HEK293 (cell line): ENCODE measurements around the gene CADPS.

Experiments
- CTCF ChIA-PET: fragments of 350-600 bp; formaldehyde crosslinking; extraction: SDS; loops from one replicate; lab custom pipeline; 2021; ENCODE audit warnings: antibody characterized with exemption; lab: Yijun Ruan, JAX
- POLR2A ChIA-PET: fragments of 300-600 bp; formaldehyde crosslinking; extraction: SDS; loops from one replicate; lab custom pipeline; 2020; ENCODE audit warnings: antibody characterized with exemption, inconsistent platforms; lab: Yijun Ruan, JAX
- H3K27ac ChIP-seq: fragments of 200-500 bp; sonication (Bioruptor generic); 2 replicates; pipeline ENCODE4 v1.5.1; 2014; ENCODE audit warnings: low read depth, low read length, control low read depth, inconsistent platforms; ENCODE audit errors: extremely low read depth
- H3K36me3 ChIP-seq, 2 experiments: fragments of 200-500 bp in 1 of 2; sonication (Bioruptor generic) in 1 of 2; 1 replicate in 1 of 2; 2 replicates in 1 of 2; pipeline ENCODE4 v1.5.1; 2014 to 2017; ENCODE audit warnings: inconsistent platforms in 2 of 2, low read length in 2 of 2; ENCODE audit not compliant: control insufficient read depth in 2 of 2, insufficient read depth in 1 of 2
- H3K4me1 ChIP-seq: fragments of 200-500 bp; sonication (Bioruptor generic); 2 replicates; pipeline ENCODE4 v1.5.1; 2014; ENCODE audit warnings: mild to moderate bottlenecking, low read length, inconsistent platforms; ENCODE audit not compliant: control insufficient read depth, insufficient read depth
- H3K4me3 ChIP-seq: 2 replicates; pipeline ENCODE4 v1.5.1; 2011; ENCODE audit warnings: low read depth, mild to moderate bottlenecking, control low read depth, low read length, moderate library complexity
- H3K9me3 ChIP-seq: fragments of 200-500 bp; sonication (Bioruptor generic); 2 replicates; pipeline ENCODE4 v1.5.1; 2014; ENCODE audit warnings: low read depth, low read length, inconsistent platforms; ENCODE audit not compliant: control insufficient read depth, insufficient read depth
- GFI1B ChIP-seq: fragments of 450-650 bp; formaldehyde crosslinking; IDR thresholded peaks from 2 replicates; pipeline ENCODE4 v1.5.1; 2016; ENCODE audit warnings: missing biosample characterization, missing genetic modification characterization
- GLIS2 ChIP-seq: fragments of 450-650 bp; formaldehyde crosslinking; IDR thresholded peaks from 2 replicates; pipeline ENCODE4 v1.5.1; 2016; ENCODE audit warnings: missing biosample characterization, missing genetic modification characterization
- KLF8 ChIP-seq: fragments of 450-650 bp; formaldehyde crosslinking; IDR thresholded peaks from 2 replicates; pipeline ENCODE4 v1.5.1; 2016; ENCODE audit warnings: missing biosample characterization, missing genetic modification characterization
- MYNN ChIP-seq: fragments of 450-650 bp; formaldehyde crosslinking; IDR thresholded peaks from 2 replicates; pipeline ENCODE4 v1.5.1; 2016; ENCODE audit warnings: missing biosample characterization, missing genetic modification characterization, borderline replicate concordance
- OVOL3 ChIP-seq: fragments of 450-650 bp; formaldehyde crosslinking; IDR thresholded peaks from 2 replicates; pipeline ENCODE4 v1.5.1; 2016; ENCODE audit warnings: missing biosample characterization, missing genetic modification characterization
- SCRT1 ChIP-seq: fragments of 450-650 bp; formaldehyde crosslinking; IDR thresholded peaks from 2 replicates; pipeline ENCODE4 v1.5.1; 2016; ENCODE audit warnings: missing biosample characterization, missing genetic modification characterization, borderline replicate concordance
- SP3 ChIP-seq: fragments of 450-650 bp; formaldehyde crosslinking; IDR thresholded peaks from 2 replicates; pipeline ENCODE4 v1.5.1; 2016; ENCODE audit warnings: missing biosample characterization, missing genetic modification characterization
- ZBTB7A ChIP-seq: fragments of 450-650 bp; formaldehyde crosslinking; IDR thresholded peaks from 2 replicates; pipeline ENCODE4 v1.5.1; 2016; ENCODE audit warnings: low read depth, missing biosample characterization, missing genetic modification characterization
- ZFHX2 ChIP-seq: fragments of 450-650 bp; formaldehyde crosslinking; conservative IDR thresholded peaks from 2 replicates; pipeline ENCODE4 v1.5.1; 2016; ENCODE audit warnings: missing biosample characterization, missing genetic modification characterization
- ZNF324 ChIP-seq: fragments of 450-650 bp; formaldehyde crosslinking; IDR thresholded peaks from 2 replicates; pipeline ENCODE4 v1.5.1; 2016; ENCODE audit warnings: missing biosample characterization, missing genetic modification characterization
- ZNF37A ChIP-seq: fragments of 450-650 bp; IDR thresholded peaks from 2 replicates; pipeline ENCODE4 v1.5.1; 2018; ENCODE audit warnings: missing biosample characterization, missing genetic modification characterization
- ZNF510 ChIP-seq: fragments of 450-650 bp; formaldehyde crosslinking; IDR thresholded peaks from 2 replicates; pipeline ENCODE4 v1.5.1; 2018; ENCODE audit warnings: mild to moderate bottlenecking, missing genetic modification characterization, missing biosample characterization; ENCODE audit not compliant: insufficient replicate concordance
- ZNF521 ChIP-seq: fragments of 450-650 bp; formaldehyde crosslinking; IDR thresholded peaks from 2 replicates; pipeline ENCODE4 v1.5.1; 2017; ENCODE audit warnings: missing biosample characterization, mild to moderate bottlenecking, missing genetic modification characterization
- ZNF549 ChIP-seq: fragments of 450-650 bp; IDR thresholded peaks from 2 replicates; pipeline ENCODE4 v1.5.1; 2018; ENCODE audit warnings: missing biosample characterization, missing genetic modification characterization, mild to moderate bottlenecking, inconsistent platforms, moderate library complexity
- ZNF610 ChIP-seq: fragments of 450-650 bp; formaldehyde crosslinking; IDR thresholded peaks from 2 replicates; pipeline ENCODE4 v1.5.1; 2016; ENCODE audit warnings: missing biosample characterization, missing genetic modification characterization, borderline replicate concordance
- ZNF701 ChIP-seq: fragments of 450-650 bp; formaldehyde crosslinking; IDR thresholded peaks from 2 replicates; pipeline ENCODE4 v1.5.1; 2016; ENCODE audit warnings: missing biosample characterization, missing genetic modification characterization
- ZSCAN23 ChIP-seq: fragments of 450-650 bp; formaldehyde crosslinking; IDR thresholded peaks from 2 replicates; pipeline ENCODE4 v1.5.1; 2016; ENCODE audit warnings: missing biosample characterization, missing genetic modification characterization
- TF ChIP-seq, protein P1 (sequence below): fragments of 450-650 bp; formaldehyde crosslinking; IDR thresholded peaks from 2 replicates; pipeline ENCODE4 v1.5.1; 2016; ENCODE audit warnings: missing biosample characterization, missing genetic modification characterization
- TF ChIP-seq, protein P2 (sequence below): fragments of 450-650 bp; IDR thresholded peaks from 2 replicates; pipeline ENCODE4 v1.5.1; 2018; ENCODE audit warnings: missing biosample characterization, missing genetic modification characterization
- TF ChIP-seq, protein P3 (sequence below): fragments of 450-650 bp; formaldehyde crosslinking; IDR thresholded peaks from 2 replicates; pipeline ENCODE4 v1.5.1; 2016; ENCODE audit warnings: missing biosample characterization, missing genetic modification characterization
- TF ChIP-seq, protein P4 (sequence below): fragments of 450-650 bp; formaldehyde crosslinking; IDR thresholded peaks from 2 replicates; pipeline ENCODE4 v1.5.1; 2016; ENCODE audit warnings: missing biosample characterization, missing genetic modification characterization
- TF ChIP-seq, protein P5 (sequence below): fragments of 450-650 bp; formaldehyde crosslinking; IDR thresholded peaks from 2 replicates; pipeline ENCODE4 v1.5.1; 2017; ENCODE audit warnings: missing biosample characterization, missing genetic modification characterization
- TF ChIP-seq, protein P6 (sequence below): fragments of 450-650 bp; formaldehyde crosslinking; IDR thresholded peaks from 2 replicates; pipeline ENCODE4 v1.5.1; 2016; ENCODE audit warnings: missing biosample characterization, missing genetic modification characterization

The CADPS gene

DNA sequence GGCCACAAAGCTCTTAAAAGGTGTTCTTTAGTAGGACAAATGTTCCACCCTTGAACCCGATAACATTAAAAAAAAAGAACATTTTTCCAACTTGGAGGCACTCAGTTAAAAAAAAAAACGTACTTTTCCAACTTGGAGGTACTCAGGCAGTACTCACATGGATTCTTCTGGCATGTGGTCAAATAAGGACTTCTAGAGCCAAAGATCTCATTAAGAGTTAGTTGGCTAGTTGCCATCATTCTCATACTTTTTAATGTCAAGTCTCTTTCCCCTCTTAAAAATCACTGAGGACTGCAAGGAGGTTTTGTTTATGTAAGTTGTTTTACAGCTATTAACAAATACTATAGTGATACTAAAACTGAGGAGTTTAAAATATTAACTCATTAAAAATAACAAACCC is 101.0 kb downstream of the CADPS start:
- Histone ChIP-seq H3K36me3 (no peaks in the 10 kb centered on the region), H3K9me3 (no peaks in the 10 kb centered on the region), H3K4me1 (no peaks in the 10 kb centered on the region), H3K4me3 (no peak overlapping the region), H3K27ac (no peak overlapping the region)
- TF ChIP-seq MYNN (tag by site-specific recombination) (no peak), KLF8 (tag by site-specific recombination) (no peak), ZNF521 (tag by site-specific recombination) (no peak), OVOL3 (no peak), ZNF610 (tag by site-specific recombination) (no peak), ZSCAN23 (tag by site-specific recombination) (no peak), SP3 (tag by site-specific recombination) (no peak), ZNF37A (tag by site-specific recombination) (no peak), ZNF701 (tag by site-specific recombination) (no peak), ZFHX2 (tag by site-specific recombination) (no peak), ZNF324 (tag by site-specific recombination) (no peak), ZBTB7A (tag by site-specific recombination) (no peak), SCRT1 (tag by site-specific recombination) (no peak), GFI1B (tag by site-specific recombination) (no peak)
- TF ChIP-seq, protein P1, sequence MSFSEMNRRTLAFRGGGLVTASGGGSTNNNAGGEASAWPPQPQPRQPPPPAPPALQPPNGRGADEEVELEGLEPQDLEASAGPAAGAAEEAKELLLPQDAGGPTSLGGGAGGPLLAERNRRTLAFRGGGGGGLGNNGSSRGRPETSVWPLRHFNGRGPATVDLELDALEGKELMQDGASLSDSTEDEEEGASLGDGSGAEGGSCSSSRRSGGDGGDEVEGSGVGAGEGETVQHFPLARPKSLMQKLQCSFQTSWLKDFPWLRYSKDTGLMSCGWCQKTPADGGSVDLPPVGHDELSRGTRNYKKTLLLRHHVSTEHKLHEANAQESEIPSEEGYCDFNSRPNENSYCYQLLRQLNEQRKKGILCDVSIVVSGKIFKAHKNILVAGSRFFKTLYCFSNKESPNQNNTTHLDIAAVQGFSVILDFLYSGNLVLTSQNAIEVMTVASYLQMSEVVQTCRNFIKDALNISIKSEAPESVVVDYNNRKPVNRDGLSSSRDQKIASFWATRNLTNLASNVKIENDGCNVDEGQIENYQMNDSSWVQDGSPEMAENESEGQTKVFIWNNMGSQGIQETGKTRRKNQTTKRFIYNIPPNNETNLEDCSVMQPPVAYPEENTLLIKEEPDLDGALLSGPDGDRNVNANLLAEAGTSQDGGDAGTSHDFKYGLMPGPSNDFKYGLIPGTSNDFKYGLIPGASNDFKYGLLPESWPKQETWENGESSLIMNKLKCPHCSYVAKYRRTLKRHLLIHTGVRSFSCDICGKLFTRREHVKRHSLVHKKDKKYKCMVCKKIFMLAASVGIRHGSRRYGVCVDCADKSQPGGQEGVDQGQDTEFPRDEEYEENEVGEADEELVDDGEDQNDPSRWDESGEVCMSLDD (tag by site-specific recombination), result no peak
- ChIA-PET POLR2A (no interaction called here), CTCF (interaction anchor here (0.7 kb wide), 1 partner anchor 9 kb away, joined by 3 read pairs; no protein-coding TSS in a partner anchor)

DNA sequence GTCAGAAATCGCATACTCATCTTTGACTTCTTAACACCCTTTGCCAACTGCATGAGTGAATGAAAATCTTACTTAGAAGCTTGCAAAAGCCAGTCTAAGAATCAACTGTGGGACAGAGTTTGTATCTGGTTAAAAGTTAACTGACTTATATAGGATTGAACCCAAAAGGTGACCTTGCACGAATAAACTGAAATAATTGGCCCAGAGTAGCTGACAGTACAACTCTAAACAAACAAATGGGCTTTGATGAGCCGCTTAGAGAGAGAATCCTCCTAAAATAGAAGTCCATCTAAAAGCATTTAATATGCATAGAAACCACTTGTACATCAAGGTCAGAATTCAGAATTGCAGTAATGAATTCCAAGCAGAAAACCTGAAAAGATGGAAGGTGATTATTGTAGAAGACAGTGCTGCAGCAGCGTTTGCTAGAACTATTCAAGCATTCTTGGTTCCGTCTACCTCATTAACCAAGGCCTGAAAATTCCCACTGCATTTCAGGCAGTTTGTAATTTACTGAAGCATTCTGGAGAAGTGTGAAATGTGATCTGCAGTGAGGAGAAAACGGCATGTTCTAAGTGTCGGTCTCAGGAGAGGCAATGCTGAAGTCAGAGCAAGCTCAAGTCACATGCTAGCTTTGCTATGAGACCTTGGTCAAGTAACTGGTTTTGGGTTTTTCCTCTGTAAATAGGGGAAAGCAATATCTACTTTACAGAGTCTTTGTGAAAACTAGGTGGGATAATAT is 103.7 kb downstream of the CADPS start:
- H3K27ac ChIP-seq, result no peak overlapping the region
- ChIA-PET CTCF (interaction anchor here (0.8 kb wide), 1 partner anchor 105 kb away, joined by 3 read pairs; no protein-coding TSS in a partner anchor), POLR2A (no interaction called here)
- H3K36me3 ChIP-seq, result no peaks in the 10 kb centered on the region
- H3K9me3 ChIP-seq, result no peaks in the 10 kb centered on the region
- H3K4me3 ChIP-seq, result no peak overlapping the region
- no peaks in the 10 kb centered on the region for H3K4me1 ChIP-seq
- TF ChIP-seq, protein P2, sequence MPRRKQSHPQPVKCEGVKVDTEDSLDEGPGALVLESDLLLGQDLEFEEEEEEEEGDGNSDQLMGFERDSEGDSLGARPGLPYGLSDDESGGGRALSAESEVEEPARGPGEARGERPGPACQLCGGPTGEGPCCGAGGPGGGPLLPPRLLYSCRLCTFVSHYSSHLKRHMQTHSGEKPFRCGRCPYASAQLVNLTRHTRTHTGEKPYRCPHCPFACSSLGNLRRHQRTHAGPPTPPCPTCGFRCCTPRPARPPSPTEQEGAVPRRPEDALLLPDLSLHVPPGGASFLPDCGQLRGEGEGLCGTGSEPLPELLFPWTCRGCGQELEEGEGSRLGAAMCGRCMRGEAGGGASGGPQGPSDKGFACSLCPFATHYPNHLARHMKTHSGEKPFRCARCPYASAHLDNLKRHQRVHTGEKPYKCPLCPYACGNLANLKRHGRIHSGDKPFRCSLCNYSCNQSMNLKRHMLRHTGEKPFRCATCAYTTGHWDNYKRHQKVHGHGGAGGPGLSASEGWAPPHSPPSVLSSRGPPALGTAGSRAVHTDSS, result no peak
- TF ChIP-seq ZNF510 (tag by site-specific recombination) (no peak), ZNF549 (tag by site-specific recombination) (no peak), GLIS2 (tag by site-specific recombination) (no peak)
- TF ChIP-seq, protein P3, sequence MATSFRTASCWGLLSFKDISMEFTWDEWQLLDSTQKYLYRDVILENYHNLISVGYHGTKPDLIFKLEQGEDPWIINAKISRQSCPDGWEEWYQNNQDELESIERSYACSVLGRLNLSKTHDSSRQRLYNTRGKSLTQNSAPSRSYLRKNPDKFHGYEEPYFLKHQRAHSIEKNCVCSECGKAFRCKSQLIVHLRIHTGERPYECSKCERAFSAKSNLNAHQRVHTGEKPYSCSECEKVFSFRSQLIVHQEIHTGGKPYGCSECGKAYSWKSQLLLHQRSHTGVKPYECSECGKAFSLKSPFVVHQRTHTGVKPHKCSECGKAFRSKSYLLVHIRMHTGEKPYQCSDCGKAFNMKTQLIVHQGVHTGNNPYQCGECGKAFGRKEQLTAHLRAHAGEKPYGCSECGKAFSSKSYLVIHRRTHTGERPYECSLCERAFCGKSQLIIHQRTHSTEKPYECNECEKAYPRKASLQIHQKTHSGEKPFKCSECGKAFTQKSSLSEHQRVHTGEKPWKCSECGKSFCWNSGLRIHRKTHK (tag by site-specific recombination), result no peak
- TF ChIP-seq, protein P4, sequence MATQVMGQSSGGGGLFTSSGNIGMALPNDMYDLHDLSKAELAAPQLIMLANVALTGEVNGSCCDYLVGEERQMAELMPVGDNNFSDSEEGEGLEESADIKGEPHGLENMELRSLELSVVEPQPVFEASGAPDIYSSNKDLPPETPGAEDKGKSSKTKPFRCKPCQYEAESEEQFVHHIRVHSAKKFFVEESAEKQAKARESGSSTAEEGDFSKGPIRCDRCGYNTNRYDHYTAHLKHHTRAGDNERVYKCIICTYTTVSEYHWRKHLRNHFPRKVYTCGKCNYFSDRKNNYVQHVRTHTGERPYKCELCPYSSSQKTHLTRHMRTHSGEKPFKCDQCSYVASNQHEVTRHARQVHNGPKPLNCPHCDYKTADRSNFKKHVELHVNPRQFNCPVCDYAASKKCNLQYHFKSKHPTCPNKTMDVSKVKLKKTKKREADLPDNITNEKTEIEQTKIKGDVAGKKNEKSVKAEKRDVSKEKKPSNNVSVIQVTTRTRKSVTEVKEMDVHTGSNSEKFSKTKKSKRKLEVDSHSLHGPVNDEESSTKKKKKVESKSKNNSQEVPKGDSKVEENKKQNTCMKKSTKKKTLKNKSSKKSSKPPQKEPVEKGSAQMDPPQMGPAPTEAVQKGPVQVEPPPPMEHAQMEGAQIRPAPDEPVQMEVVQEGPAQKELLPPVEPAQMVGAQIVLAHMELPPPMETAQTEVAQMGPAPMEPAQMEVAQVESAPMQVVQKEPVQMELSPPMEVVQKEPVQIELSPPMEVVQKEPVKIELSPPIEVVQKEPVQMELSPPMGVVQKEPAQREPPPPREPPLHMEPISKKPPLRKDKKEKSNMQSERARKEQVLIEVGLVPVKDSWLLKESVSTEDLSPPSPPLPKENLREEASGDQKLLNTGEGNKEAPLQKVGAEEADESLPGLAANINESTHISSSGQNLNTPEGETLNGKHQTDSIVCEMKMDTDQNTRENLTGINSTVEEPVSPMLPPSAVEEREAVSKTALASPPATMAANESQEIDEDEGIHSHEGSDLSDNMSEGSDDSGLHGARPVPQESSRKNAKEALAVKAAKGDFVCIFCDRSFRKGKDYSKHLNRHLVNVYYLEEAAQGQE (tag by site-specific recombination), result no peak
- TF ChIP-seq, protein P5, sequence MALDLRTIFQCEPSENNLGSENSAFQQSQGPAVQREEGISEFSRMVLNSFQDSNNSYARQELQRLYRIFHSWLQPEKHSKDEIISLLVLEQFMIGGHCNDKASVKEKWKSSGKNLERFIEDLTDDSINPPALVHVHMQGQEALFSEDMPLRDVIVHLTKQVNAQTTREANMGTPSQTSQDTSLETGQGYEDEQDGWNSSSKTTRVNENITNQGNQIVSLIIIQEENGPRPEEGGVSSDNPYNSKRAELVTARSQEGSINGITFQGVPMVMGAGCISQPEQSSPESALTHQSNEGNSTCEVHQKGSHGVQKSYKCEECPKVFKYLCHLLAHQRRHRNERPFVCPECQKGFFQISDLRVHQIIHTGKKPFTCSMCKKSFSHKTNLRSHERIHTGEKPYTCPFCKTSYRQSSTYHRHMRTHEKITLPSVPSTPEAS, result no peak
- TF ChIP-seq, protein P6, sequence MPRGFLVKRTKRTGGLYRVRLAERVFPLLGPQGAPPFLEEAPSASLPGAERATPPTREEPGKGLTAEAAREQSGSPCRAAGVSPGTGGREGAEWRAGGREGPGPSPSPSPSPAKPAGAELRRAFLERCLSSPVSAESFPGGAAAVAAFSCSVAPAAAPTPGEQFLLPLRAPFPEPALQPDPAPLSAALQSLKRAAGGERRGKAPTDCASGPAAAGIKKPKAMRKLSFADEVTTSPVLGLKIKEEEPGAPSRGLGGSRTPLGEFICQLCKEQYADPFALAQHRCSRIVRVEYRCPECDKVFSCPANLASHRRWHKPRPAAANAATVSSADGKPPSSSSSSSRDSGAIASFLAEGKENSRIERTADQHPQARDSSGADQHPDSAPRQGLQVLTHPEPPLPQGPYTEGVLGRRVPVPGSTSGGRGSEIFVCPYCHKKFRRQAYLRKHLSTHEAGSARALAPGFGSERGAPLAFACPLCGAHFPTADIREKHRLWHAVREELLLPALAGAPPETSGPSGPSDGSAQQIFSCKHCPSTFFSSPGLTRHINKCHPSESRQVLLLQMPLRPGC, result no peak
